OCI-LY7 (cell line): ENCODE data around the gene TSNAX. TPM values are rescaled to one million over a fixed set of nuclear protein-coding genes. Genes with fewer than 3 reads are reported as not detected.
"Not testable (repeated sequence)": the region's sequence is repeated elsewhere in the genome, so short reads cannot be mapped to it uniquely, and the experiment has no call there.

Source experiments
- BruUV-seq: library from RNA; stranded (reverse); fragments of 400-500 nt; replicated peaks from 2 replicates; lab custom pipeline; 2021; lab: Mats Ljungman, UMichigan
- CTCF ChIA-PET: fragments of 300-600 bp; sonication (Branson Sonifier 250); formaldehyde crosslinking; loops from one replicate; lab custom pipeline; 2022; ENCODE audit warnings: antibody characterized with exemption; ENCODE audit not compliant: unreplicated experiment; lab: Charles Lee
- POLR2A ChIA-PET: fragments of 300-600 bp; sonication (Branson Sonifier 250); formaldehyde crosslinking; loops from one replicate; lab custom pipeline; 2022; ENCODE audit warnings: antibody characterized with exemption; lab: Charles Lee
- DNase-seq: peaks from one replicate; pipeline ENCODE4 v3.0.0-alpha.2; 2015; ENCODE audit warnings: low spot score
- H2AFZ ChIP-seq: fragments of 200-600 bp; sonication (generic), shearing (Covaris generic); 2 replicates; pipeline ENCODE4 v1.6.1; 2014; ENCODE audit warnings: mild to moderate bottlenecking, antibody characterized with exemption, low read length, moderate library complexity
- H3K27ac ChIP-seq: fragments of 200-600 bp; sonication (generic); 2 replicates; pipeline ENCODE4 v1.5.1; 2014; ENCODE audit warnings: mixed run types, low read depth, mild to moderate bottlenecking, moderate library complexity, low read length, inconsistent platforms; ENCODE audit not compliant: poor library complexity, severe bottlenecking
- H3K36me3 ChIP-seq: fragments of 200-600 bp; sonication (generic); 2 replicates; pipeline ENCODE4 v1.6.1; 2014; ENCODE audit warnings: mild to moderate bottlenecking, antibody characterized with exemption, low read length, moderate library complexity, mixed read lengths; ENCODE audit not compliant: insufficient read depth
- H3K4me1 ChIP-seq: fragments of 200-600 bp; sonication (generic); 2 replicates; pipeline ENCODE4 v1.5.1; 2014; ENCODE audit warnings: mild to moderate bottlenecking, low read length; ENCODE audit not compliant: insufficient read depth, poor library complexity, severe bottlenecking
- H3K4me2 ChIP-seq: fragments of 200-600 bp; sonication (generic); 2 replicates; pipeline ENCODE4 v1.6.1; 2014; ENCODE audit warnings: mild to moderate bottlenecking, low read length
- H3K4me3 ChIP-seq: fragments of 200-600 bp; sonication (generic); 2 replicates; pipeline ENCODE4 v1.5.1; 2014; ENCODE audit warnings: mild to moderate bottlenecking, low read depth, low read length; ENCODE audit not compliant: poor library complexity, severe bottlenecking
- H3K79me2 ChIP-seq: fragments of 200-600 bp; sonication (generic); 2 replicates; pipeline ENCODE4 v1.6.1; 2016; ENCODE audit warnings: low read depth, mild to moderate bottlenecking, low read length, moderate library complexity, mixed read lengths; ENCODE audit not compliant: insufficient read depth
- H3K9me2 ChIP-seq: fragments of 200-600 bp; sonication (generic); 2 replicates; pipeline ENCODE4 v1.6.1; 2016; ENCODE audit warnings: mild to moderate bottlenecking, low read length, mixed read lengths; ENCODE audit not compliant: insufficient read depth
- H3K9me3 ChIP-seq: fragments of 200-600 bp; sonication (generic); 2 replicates; pipeline ENCODE4 v1.6.1; 2014; ENCODE audit warnings: mild to moderate bottlenecking, mixed run types, low read length, mixed read lengths
- H4K20me1 ChIP-seq: fragments of 200-600 bp; sonication (generic); 2 replicates; pipeline ENCODE4 v1.6.1; 2014; ENCODE audit warnings: mild to moderate bottlenecking, antibody characterized with exemption, low read length, moderate library complexity, mixed read lengths; ENCODE audit not compliant: insufficient read depth
- EZH2phosphoT487 ChIP-seq: fragments of 200-600 bp; sonication (generic); IDR thresholded peaks from 2 replicates; pipeline ENCODE4 v1.6.1; 2018; ENCODE audit warnings: low read depth, borderline replicate concordance, mild to moderate bottlenecking, mixed run types, antibody characterized with exemption, low read length, moderate library complexity, mixed read lengths
- intact Hi-C: fragments of 100-400 bp; cut with micrococcal nuclease; formaldehyde crosslinking; loops from one replicate; pipeline ENCODE4 v1.10.0; 2022; ENCODE audit not compliant: unreplicated experiment
- total RNA-seq, 2 experiments: library from RNA; depleted of rRNA in 1 of 2; stranded (reverse); fragments of >200 nt in 1 of 2; shearing (Covaris generic) in 1 of 2; gene quantifications; 2 replicates each; pipeline ENCODE4 v1.2.3, GENCODE V29; 2014 to 2022
- TF ChIP-seq, protein P1 (sequence below): fragments of 200-600 bp; sonication (generic); conservative IDR thresholded peaks from 2 replicates; pipeline ENCODE4 v1.5.1; 2014; ENCODE audit warnings: mild to moderate bottlenecking, antibody characterized with exemption, low read length, moderate library complexity, mixed read lengths

The TSNAX gene
- total RNA-seq, 2 experiments from 2014 or later = 17.8 to 31.3 TPM

DNA sequence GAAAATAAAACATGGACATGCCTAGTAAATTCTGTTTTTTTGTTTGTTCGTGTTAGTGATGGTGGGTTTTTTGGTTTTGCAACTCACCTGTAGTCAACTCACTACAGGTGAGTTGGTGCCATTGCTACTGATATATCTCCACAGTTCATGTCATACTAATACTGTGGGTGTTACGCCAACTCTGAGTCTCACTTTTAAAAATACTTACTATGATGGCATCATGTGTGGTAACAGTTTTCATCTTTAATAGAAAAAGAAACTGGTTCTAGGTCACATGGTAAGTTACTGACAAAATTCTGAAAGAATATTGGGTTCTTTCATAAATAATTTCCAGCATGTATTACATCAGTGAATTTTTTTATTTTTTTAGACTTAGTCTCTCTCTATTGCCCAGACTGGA is 38.0 kb downstream of the TSNAX start:
- intact Hi-C loops = no loop called here

DNA sequence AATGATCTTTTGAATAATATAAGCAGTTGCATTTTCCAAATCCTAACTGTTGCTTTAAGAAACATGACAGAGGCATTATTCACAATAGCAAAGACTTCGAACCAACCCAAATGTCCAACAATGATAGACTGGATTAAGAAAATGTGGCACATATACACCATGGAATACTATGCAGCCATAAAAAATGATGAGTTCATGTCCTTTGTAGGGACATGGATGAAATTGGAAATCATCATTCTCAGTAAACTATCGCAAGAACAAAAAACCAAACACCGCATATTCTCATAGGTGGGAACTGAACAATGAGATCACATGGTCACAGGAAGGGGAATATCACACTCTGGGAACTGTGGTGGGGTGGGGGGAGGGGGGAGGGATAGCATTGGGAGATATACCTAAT is 41.8 kb downstream of the TSNAX start:
- not testable (repeated sequence) for DNase-seq

More for the DNA sequence above, 38.0 kb downstream of the TSNAX start:
- Histone ChIP-seq H3K4me1 (no peaks in the 10 kb centered on the region), H2AFZ (no peak overlapping the region), H3K27ac (no peak overlapping the region), H3K9me2 (no peaks in the 10 kb centered on the region), H3K4me3 (no peak overlapping the region), H3K4me2 (no peak overlapping the region), H3K36me3 (peaks cover 39% of the 10 kb centered on the region), H3K79me2 (no peaks in the 10 kb centered on the region), H3K9me3 (no peaks in the 10 kb centered on the region), H4K20me1 (no peaks in the 10 kb centered on the region)
- POLR2A ChIA-PET = interaction anchor here (1.0 kb wide), 1 partner anchor 7 kb away, joined by 3 read pairs; no protein-coding TSS in a partner anchor
- TF ChIP-seq EZH2phosphoT487 = no peak
- TF ChIP-seq, protein P1, sequence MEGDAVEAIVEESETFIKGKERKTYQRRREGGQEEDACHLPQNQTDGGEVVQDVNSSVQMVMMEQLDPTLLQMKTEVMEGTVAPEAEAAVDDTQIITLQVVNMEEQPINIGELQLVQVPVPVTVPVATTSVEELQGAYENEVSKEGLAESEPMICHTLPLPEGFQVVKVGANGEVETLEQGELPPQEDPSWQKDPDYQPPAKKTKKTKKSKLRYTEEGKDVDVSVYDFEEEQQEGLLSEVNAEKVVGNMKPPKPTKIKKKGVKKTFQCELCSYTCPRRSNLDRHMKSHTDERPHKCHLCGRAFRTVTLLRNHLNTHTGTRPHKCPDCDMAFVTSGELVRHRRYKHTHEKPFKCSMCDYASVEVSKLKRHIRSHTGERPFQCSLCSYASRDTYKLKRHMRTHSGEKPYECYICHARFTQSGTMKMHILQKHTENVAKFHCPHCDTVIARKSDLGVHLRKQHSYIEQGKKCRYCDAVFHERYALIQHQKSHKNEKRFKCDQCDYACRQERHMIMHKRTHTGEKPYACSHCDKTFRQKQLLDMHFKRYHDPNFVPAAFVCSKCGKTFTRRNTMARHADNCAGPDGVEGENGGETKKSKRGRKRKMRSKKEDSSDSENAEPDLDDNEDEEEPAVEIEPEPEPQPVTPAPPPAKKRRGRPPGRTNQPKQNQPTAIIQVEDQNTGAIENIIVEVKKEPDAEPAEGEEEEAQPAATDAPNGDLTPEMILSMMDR = no peak
- BruUV-seq = no TSS peak
- CTCF ChIA-PET = no interaction called here
- DNase-seq = no peak

DNA sequence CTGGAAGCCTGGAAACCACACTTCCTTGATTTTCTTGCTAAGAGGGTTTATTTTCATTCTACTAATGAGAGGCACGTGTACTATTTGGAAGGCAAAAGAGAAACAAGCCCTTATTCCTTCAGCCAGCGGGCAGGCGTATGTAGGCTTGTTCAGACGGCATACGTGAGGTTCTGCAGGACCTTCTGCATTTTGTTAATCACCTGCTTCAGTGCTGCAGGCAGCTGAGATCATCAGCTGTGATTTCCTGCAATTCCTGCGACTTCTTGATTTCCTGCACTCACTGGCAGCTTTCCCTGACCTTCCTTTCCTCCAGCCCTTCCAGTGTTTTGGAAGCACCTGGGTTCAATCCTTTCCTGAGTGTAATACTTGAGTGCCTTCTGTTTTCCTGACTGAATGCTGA is 43.4 kb downstream of the TSNAX start:
- Histone ChIP-seq H2AFZ (no peak overlapping the region), H3K79me2 (no peaks in the 10 kb centered on the region), H4K20me1 (no peaks in the 10 kb centered on the region), H3K36me3 (peaks cover 2% of the 10 kb centered on the region; the same call in 1 of the 2 replicates), H3K9me3 (no peaks in the 10 kb centered on the region), H3K4me2 (no peak overlapping the region), H3K27ac (no peak overlapping the region), H3K9me2 (no peaks in the 10 kb centered on the region), H3K4me3 (no peak overlapping the region), H3K4me1 (no peaks in the 10 kb centered on the region)
- CTCF ChIA-PET = no interaction called here
- intact Hi-C loops = no loop called here
- no peak for DNase-seq
- POLR2A ChIA-PET = no interaction called here
- TF ChIP-seq, protein P1 = no peak
- TF ChIP-seq EZH2phosphoT487 = no peak
- BruUV-seq = no TSS peak

More for the DNA sequence above, 41.8 kb downstream of the TSNAX start:
- H4K20me1 ChIP-seq, intact Hi-C loops, H3K79me2 ChIP-seq, H3K4me2 ChIP-seq, BruUV-seq, H3K4me3 ChIP-seq, H3K9me3 ChIP-seq, H2AFZ ChIP-seq, CTCF ChIA-PET, H3K27ac ChIP-seq, H3K9me2 ChIP-seq, POLR2A ChIA-PET, H3K4me1 ChIP-seq: not testable (repeated sequence)
- H3K36me3 ChIP-seq = peaks cover 10% of the 10 kb centered on the region
